Adrenal gland (tissue), 19 donors: ENCODE measurements around the gene KCNK17. TPM values are rescaled to one million over a fixed set of nuclear protein-coding genes. Genes with fewer than 3 reads are reported as not detected.
A peak's percentile ranks its signal among the peaks of the same experiment; 100 is the strongest.

ENCODE experiments used
- DNase-seq, 7 donors: peaks; one replicate each; pipeline ENCODE4 v3.0.0-alpha.2; 2019 to 2020
- H3K27ac ChIP-seq, 5 donors: fragments of 200-600 bp; sonication (generic) in 4 of 5; 1 replicate in 3 of 5; 2 replicates in 2 of 5; pipeline versions ENCODE4 v1.5.1 to v1.8.0; 2016 to 2020; ENCODE audit warnings: mild to moderate bottlenecking in 1 of 5
- H3K27me3 ChIP-seq: fragments of 200-600 bp; 2 replicates; pipeline ENCODE4 v1.8.0; 2021
- H3K36me3 ChIP-seq, 2 donors: fragments of 200-600 bp; replicated peaks in 1 of 2; 1 replicate in 1 of 2; 2 replicates in 1 of 2; pipeline versions ENCODE4 v1.5.1 to v1.8.0; 2018 to 2022
- H3K4me1 ChIP-seq, 2 donors: fragments of 200-600 bp; replicated peaks in 1 of 2; 1 replicate in 1 of 2; 2 replicates in 1 of 2; pipeline versions ENCODE4 v1.5.1 to v1.8.0; 2018 to 2021
- H3K4me3 ChIP-seq, 4 donors: fragments of 200-600 bp; sonication (generic) in 3 of 4; one replicate each; pipeline ENCODE4 v1.5.1; 2016 to 2018
- H3K9me3 ChIP-seq, 3 donors: fragments of 200-600 bp; sonication (generic) in 1 of 3; replicated peaks in 1 of 3; 1 replicate in 2 of 3; 2 replicates in 1 of 3; pipeline versions ENCODE4 v1.5.1 to v1.8.0; 2016 to 2021
- CTCF ChIP-seq, 6 experiments: fragments of 450-650 bp in 4 of 6; fragments of 200-600 bp in 2 of 6; sonication (generic) in 1 of 6; IDR thresholded peaks; 1 replicate in 5 of 6; 2 replicates in 1 of 6; pipeline versions ENCODE4 v1.5.1 to v1.8.0; 2016 to 2021; ENCODE audit warnings: antibody characterized with exemption in 6 of 6, mild to moderate bottlenecking in 2 of 6, moderate library complexity in 1 of 6
- POLR2A ChIP-seq, 2 donors: fragments of 450-650 bp; IDR thresholded peaks; one replicate each; pipeline ENCODE4 v1.6.1; 2017; ENCODE audit warnings: antibody characterized with exemption in 2 of 2, mild to moderate bottlenecking in 2 of 2, moderate library complexity in 1 of 2
- WGBS, 4 donors: extraction: QIAGEN DNeasy Blood & Tissue Kit in 2 of 4; methylation state at CpG; one replicate each; pipeline versions ENCODE4 v1.1.5 to v1.1.7; 2013 to 2017; 5-methylcytosine and 5-hydroxymethylcytosine counted together
- intact Hi-C, 2 donors: fragments of 100-400 bp; cut with DNase I; formaldehyde crosslinking; loops; one replicate each; pipeline versions ENCODE4 v1.14.1 to v1.15.0; 2022 to 2023
- long read RNA-seq, 10 donors: library from polyadenylated mRNA in 3 of 10; unstranded in 2 of 10; stranded (forward) in 1 of 10; transcript quantifications; one replicate each; pipeline ENCODE4 v2.0.0 and lab custom pipeline, GENCODE V29; 2021 to 2026
- polyA plus RNA-seq, 3 donors: library from polyadenylated mRNA; stranded (reverse); fragments of 200-250 nt in 2 of 3; fragments of 350-450 nt in 1 of 3; fragmentation: Illumina TruSeq in 1 of 3; extraction: RNeasy Lipid Tissue Mini Kit (QIAGEN cat#74804) in 1 of 3; gene quantifications; one replicate each; pipeline ENCODE4 v1.2.3, GENCODE V29; 2013 to 2014
- total RNA-seq, 9 donors: library from RNA; depleted of rRNA in 4 of 9; stranded (reverse); fragments of >200 nt in 4 of 9; fragments of 120-200 nt in 1 of 9; fragmentation: NEBNext Ultra II Directional in 1 of 9; extraction: Animal tissue kit (Norgen Biotek cat#: 25700) in 1 of 9; gene quantifications; one replicate each; pipeline versions ENCODE4 v1.1.0 to v1.2.4, GENCODE V29; 2013 to 2023
- donor health status: healthy with polysubstance abuse.
- donor health status: Bipolar disorder and iron deficiency.
- donor health status: DM: yes; HTN: yes; CAD: no.
- donor health status: DM: no; HTN: no; CAD: no.
- donor health status: DM: no; HTN: no; CAD: no.
- donor health status: DM: yes; HTN: yes; CAD: no.

KCNK17 gene
- total RNA-seq (under 1 TPM in 1 of 9 donors, not detected in 8; 0.36 TPM), polyA plus RNA-seq (under 1 TPM; 0.10 to 0.16 (median 0.11) TPM)
- long read RNA-seq, donor 1, result 0 reads
- long read RNA-seq, donor 2, result 0 reads
- long read RNA-seq, donor 3, result 0 reads
- long read RNA-seq, donor 4, result 0 reads
- long read RNA-seq, donor 5, result 0 reads
- long read RNA-seq, donor 6, result 0 reads
- long read RNA-seq, donor 7, result 0 reads
- long read RNA-seq, donor 8, result 0 reads
- long read RNA-seq, donor 9, result 0 reads
- long read RNA-seq, donor 10, result 0 reads

- H3K4me1 ChIP-seq, result peaks cover 0 to 7% of the 10 kb centered on the region in 2 donors
- no peak for DNase-seq
- no peak for TF ChIP-seq POLR2A (IDR thresholded peaks at IDR 0.05)
- TF ChIP-seq CTCF (IDR thresholded peaks at IDR 0.05), result no peak
- H3K27me3 ChIP-seq, result peaks cover 29% of the 10 kb centered on the region
- H3K36me3 ChIP-seq, result no peaks in the 10 kb centered on the region
- H3K4me3 ChIP-seq, result no peak within 1 kb of the TSS
- 14 to 79% (median 20%) methylated on average over 4 to 28 of the region's 28 CpGs for WGBS, 4 donors
- H3K9me3 ChIP-seq, result no peaks in the 10 kb centered on the region
- H3K27ac ChIP-seq, result no peak within 1 kb of the TSS
- intact Hi-C loops, result loop anchor here in 1 of 2 donors (10.0 kb wide), 1 partner anchor 320 kb away; no protein-coding TSS in a partner anchor
Measured at GRCh38 chr6:39314273-39314795, at the start of gene KCNK17. Gene KCNK17 (minus strand): TSS chr6:39314419. CDS start chr6:39314320, 99 bp downstream.

GRCh38 chr6:39363280-39363679 is 49.1 kb upstream of the KCNK17 start:
- Histone ChIP-seq H3K4me1 (peaks cover 9 to 11% of the 10 kb centered on the region in 2 donors), H3K4me3 (no peak overlapping the region), H3K27me3 (no peaks in the 10 kb centered on the region), H3K9me3 (no peaks in the 10 kb centered on the region), H3K36me3 (no peaks in the 10 kb centered on the region), H3K27ac (no peak overlapping the region)
- TF ChIP-seq POLR2A (IDR thresholded peaks at IDR 0.05), result no peak
- TF ChIP-seq CTCF (IDR thresholded peaks at IDR 0.05), result no peak
- intact Hi-C loops, result loop anchor here (5.0 to 10.0 kb wide), 2 partner anchors 522 to 529 kb away; no protein-coding TSS in a partner anchor
- WGBS, 4 donors, result 90 to 98% (median 94%) methylated on average over 3 to 8 of the region's 8 CpGs
- peak in 1 of 7 donors; percentile 39 for DNase-seq

GRCh38 chr6:39362487-39362865 is 48.3 kb upstream of the KCNK17 start:
- TF ChIP-seq CTCF (IDR thresholded peaks at IDR 0.05) (peak in 3 of 6 experiments; percentile 11 to 40 (median 18)), POLR2A (IDR thresholded peaks at IDR 0.05) (no peak)
- WGBS, 4 donors, result 13 to 28% (median 23%) methylated on average over 3 of the region's 3 CpGs
- peak in 6 of 7 donors; percentile 43 to 68 (median 59) for DNase-seq
- Histone ChIP-seq H3K4me1 (peaks cover 9% of the 10 kb centered on the region in 2 donors), H3K36me3 (no peaks in the 10 kb centered on the region), H3K27me3 (no peaks in the 10 kb centered on the region), H3K27ac (peak overlapping the region in 2 of 5 donors; percentile 19 to 64), H3K9me3 (no peaks in the 10 kb centered on the region), H3K4me3 (no peak overlapping the region)
- intact Hi-C loops, result loop anchor here (5.0 to 10.0 kb wide), 2 partner anchors 522 to 530 kb away; no protein-coding TSS in a partner anchor

GRCh38 chr6:39361657-39362486 is 47.7 kb upstream of the KCNK17 start:
- intact Hi-C loops, result loop anchor here (5.0 to 10.0 kb wide), 2 partner anchors 523 to 530 kb away; no protein-coding TSS in a partner anchor
- peak; percentile 59 to 85 (median 75) for TF ChIP-seq CTCF (IDR thresholded peaks at IDR 0.05)
- TF ChIP-seq POLR2A (IDR thresholded peaks at IDR 0.05), result no peak
- H3K27me3 ChIP-seq, result no peaks in the 10 kb centered on the region
- H3K36me3 ChIP-seq, result no peaks in the 10 kb centered on the region
- peak; percentile 70 to 83 (median 78) for DNase-seq
- no peaks in the 10 kb centered on the region for H3K9me3 ChIP-seq
- H3K27ac ChIP-seq, result peak overlapping the region in 2 of 5 donors; percentile 19 to 64
- H3K4me1 ChIP-seq, result peaks cover 2 to 3% of the 10 kb centered on the region in 2 donors
- H3K4me3 ChIP-seq, result no peak overlapping the region
- WGBS, 4 donors, result 29 to 43% (median 32%) methylated on average over 15 to 21 of the region's 21 CpGs
